HL-60 (cell line): ENCODE results near the gene SMG9.

Experiments
- DNase-seq, 2 experiments: peaks; one replicate each; pipeline ENCODE4 v3.0.0-alpha.2; 2010 to 2020; ENCODE audit warnings: low read depth in 1 of 2, low spot score in 1 of 2
- H3K27ac ChIP-seq: fragments of 250-450 bp; sonication (Bioruptor Pico); replicated peaks from 2 replicates; pipeline ENCODE4 v1.5.1; 2020; ENCODE audit warnings: mild to moderate bottlenecking, moderate library complexity
- H3K27me3 ChIP-seq: fragments of 250-450 bp; sonication (Bioruptor Pico); 2 replicates; pipeline ENCODE4 v1.5.1; 2021; ENCODE audit warnings: mild to moderate bottlenecking, moderate library complexity; ENCODE audit not compliant: insufficient read depth, poor library complexity, severe bottlenecking
- H3K4me3 ChIP-seq: replicated peaks from 2 replicates; pipeline ENCODE4 v1.5.1; 2011; ENCODE audit warnings: mild to moderate bottlenecking, control low read depth, low read length; ENCODE audit not compliant: insufficient read depth
- GABPA ChIP-seq: IDR thresholded peaks from 2 replicates; pipeline ENCODE4 v1.6.1; 2012; ENCODE audit warnings: low read depth
- POLR2AphosphoS5 ChIP-seq: IDR thresholded peaks from 2 replicates; pipeline ENCODE4 v1.6.1; 2012; ENCODE audit warnings: low read depth
- SPI1 ChIP-seq: IDR thresholded peaks from 2 replicates; pipeline ENCODE4 v1.6.1; 2012; ENCODE audit warnings: low read depth, mild to moderate bottlenecking, borderline replicate concordance
- TF ChIP-seq, protein P1 (sequence below): IDR thresholded peaks from 2 replicates; pipeline ENCODE4 v1.6.1; 2012; ENCODE audit warnings: low read depth; ENCODE audit not compliant: insufficient replicate concordance
- TF ChIP-seq, protein P2 (sequence below): IDR thresholded peaks from one replicate; pipeline ENCODE4 v1.5.1; 2011; ENCODE audit warnings: low read length, control low read depth, inconsistent platforms; ENCODE audit not compliant: insufficient read depth

Gene SMG9

DNA sequence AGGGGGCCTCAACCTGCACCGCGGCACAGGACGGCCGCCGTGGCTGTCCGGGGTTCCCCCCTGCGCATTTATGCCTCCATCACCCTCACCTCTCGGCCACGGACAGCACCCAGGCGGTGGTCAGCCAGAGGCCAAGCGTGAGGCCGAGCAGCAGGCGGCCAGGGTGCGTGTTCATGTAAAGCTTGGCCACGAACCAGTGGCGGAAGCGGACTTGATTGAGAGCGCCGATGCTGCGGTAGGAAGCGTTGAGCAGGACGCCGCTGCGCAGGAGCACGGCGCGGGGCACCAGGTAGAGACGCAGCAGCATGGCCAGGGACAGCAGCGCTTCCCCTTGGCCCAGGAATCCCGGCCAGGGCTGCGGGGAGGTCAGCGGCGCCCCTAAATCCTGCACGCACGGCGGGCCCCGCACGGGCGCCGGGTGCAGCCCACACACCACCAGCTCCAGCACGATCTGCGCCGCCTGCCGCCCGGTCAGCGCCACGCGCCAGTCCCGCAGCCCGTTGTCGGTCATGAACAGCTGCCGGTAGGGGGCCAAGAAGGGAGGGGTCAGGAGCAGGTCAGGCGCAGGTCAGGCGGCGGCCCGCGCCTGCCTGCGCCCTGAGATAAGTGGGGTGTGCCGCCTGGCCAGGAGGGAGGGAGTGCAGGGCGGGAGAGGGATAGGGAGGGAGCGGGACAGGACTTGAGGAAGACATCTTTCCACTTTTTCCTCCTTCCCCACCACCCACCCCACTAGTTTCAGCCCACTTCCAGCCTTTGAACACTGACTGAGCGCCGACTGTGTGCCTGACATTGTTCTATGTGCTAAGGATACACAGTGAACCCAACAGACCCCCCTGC, 19.6 kb upstream of the SMG9 start:
- no peak for DNase-seq
- Histone ChIP-seq H3K4me3 (no peak overlapping the region), H3K27ac (no peak overlapping the region), H3K27me3 (no peaks in the 10 kb centered on the region)
- no peak for TF ChIP-seq SPI1
- TF ChIP-seq, protein P1, sequence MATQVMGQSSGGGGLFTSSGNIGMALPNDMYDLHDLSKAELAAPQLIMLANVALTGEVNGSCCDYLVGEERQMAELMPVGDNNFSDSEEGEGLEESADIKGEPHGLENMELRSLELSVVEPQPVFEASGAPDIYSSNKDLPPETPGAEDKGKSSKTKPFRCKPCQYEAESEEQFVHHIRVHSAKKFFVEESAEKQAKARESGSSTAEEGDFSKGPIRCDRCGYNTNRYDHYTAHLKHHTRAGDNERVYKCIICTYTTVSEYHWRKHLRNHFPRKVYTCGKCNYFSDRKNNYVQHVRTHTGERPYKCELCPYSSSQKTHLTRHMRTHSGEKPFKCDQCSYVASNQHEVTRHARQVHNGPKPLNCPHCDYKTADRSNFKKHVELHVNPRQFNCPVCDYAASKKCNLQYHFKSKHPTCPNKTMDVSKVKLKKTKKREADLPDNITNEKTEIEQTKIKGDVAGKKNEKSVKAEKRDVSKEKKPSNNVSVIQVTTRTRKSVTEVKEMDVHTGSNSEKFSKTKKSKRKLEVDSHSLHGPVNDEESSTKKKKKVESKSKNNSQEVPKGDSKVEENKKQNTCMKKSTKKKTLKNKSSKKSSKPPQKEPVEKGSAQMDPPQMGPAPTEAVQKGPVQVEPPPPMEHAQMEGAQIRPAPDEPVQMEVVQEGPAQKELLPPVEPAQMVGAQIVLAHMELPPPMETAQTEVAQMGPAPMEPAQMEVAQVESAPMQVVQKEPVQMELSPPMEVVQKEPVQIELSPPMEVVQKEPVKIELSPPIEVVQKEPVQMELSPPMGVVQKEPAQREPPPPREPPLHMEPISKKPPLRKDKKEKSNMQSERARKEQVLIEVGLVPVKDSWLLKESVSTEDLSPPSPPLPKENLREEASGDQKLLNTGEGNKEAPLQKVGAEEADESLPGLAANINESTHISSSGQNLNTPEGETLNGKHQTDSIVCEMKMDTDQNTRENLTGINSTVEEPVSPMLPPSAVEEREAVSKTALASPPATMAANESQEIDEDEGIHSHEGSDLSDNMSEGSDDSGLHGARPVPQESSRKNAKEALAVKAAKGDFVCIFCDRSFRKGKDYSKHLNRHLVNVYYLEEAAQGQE = no peak
- TF ChIP-seq, protein P2, sequence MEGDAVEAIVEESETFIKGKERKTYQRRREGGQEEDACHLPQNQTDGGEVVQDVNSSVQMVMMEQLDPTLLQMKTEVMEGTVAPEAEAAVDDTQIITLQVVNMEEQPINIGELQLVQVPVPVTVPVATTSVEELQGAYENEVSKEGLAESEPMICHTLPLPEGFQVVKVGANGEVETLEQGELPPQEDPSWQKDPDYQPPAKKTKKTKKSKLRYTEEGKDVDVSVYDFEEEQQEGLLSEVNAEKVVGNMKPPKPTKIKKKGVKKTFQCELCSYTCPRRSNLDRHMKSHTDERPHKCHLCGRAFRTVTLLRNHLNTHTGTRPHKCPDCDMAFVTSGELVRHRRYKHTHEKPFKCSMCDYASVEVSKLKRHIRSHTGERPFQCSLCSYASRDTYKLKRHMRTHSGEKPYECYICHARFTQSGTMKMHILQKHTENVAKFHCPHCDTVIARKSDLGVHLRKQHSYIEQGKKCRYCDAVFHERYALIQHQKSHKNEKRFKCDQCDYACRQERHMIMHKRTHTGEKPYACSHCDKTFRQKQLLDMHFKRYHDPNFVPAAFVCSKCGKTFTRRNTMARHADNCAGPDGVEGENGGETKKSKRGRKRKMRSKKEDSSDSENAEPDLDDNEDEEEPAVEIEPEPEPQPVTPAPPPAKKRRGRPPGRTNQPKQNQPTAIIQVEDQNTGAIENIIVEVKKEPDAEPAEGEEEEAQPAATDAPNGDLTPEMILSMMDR = no peak
- no peak for TF ChIP-seq POLR2AphosphoS5
- no peak for TF ChIP-seq GABPA

DNA sequence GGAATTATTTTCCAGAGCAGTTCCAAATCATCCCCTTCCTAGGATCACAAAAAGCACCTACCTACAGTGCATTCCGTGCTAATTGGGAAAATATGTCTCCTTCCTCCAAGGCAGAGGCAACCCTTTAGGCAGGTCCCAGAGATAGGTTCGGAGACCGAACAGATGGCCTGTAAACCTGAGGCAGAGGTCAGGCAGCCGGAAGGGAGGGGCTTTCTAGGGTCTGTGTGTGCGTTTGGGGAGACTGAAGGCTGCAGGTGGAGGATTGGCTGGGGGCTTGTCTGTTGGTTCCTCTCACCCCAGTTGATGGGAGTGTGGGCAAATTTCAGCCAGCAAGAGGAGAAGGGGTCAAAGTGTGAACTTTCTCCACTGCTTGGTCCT, 19.0 kb upstream of the SMG9 start:
- Histone ChIP-seq H3K27ac (no peak overlapping the region), H3K4me3 (no peak overlapping the region), H3K27me3 (no peaks in the 10 kb centered on the region)
- TF ChIP-seq, protein P1 = no peak
- TF ChIP-seq POLR2AphosphoS5 (no peak), GABPA (no peak), SPI1 (no peak)
- TF ChIP-seq, protein P2 = no peak
- DNase-seq = no peak

DNA sequence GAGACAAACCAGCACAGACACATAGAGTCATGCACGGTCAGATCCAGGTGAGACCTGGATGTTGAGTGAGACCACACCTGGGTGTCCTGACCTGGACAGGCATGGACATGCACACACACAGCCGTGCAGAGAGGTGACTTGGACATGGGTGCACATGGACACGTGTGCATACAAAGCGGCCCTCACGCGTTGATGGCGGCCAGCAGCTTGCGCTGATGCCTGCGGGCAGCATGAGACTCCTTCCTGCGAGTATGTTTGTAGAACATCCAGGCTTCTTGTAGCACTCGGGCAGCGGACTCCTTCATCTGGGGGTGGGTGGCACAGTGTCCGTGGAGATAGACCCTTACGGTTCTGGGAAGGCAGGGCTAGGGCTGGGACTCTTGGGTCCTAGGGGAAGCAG, 14.5 kb upstream of the SMG9 start:
- Histone ChIP-seq H3K27me3 (no peaks in the 10 kb centered on the region), H3K27ac (peak overlapping the region; percentile 80), H3K4me3 (no peak overlapping the region)
- TF ChIP-seq POLR2AphosphoS5 = no peak
- TF ChIP-seq, protein P2 = no peak
- no peak for TF ChIP-seq GABPA
- TF ChIP-seq, protein P1 = no peak
- TF ChIP-seq SPI1 = no peak
- DNase-seq = no peak
